Measurements from ENCODE around the gene INSL3. TPM values are rescaled to one million over a fixed set of nuclear protein-coding genes. Genes with fewer than 3 reads are reported as not detected.
A peak's percentile ranks its signal among the peaks of the same experiment; 100 is the strongest.
"Not testable (repeated sequence)": the region's sequence is repeated elsewhere in the genome, so short reads cannot be mapped to it uniquely, and the experiment has no call there.

Gene INSL3
- polyA plus RNA-seq, 1 of the 3 experiments (the other 2 are of a cell fraction): 0.21 TPM

DNA sequence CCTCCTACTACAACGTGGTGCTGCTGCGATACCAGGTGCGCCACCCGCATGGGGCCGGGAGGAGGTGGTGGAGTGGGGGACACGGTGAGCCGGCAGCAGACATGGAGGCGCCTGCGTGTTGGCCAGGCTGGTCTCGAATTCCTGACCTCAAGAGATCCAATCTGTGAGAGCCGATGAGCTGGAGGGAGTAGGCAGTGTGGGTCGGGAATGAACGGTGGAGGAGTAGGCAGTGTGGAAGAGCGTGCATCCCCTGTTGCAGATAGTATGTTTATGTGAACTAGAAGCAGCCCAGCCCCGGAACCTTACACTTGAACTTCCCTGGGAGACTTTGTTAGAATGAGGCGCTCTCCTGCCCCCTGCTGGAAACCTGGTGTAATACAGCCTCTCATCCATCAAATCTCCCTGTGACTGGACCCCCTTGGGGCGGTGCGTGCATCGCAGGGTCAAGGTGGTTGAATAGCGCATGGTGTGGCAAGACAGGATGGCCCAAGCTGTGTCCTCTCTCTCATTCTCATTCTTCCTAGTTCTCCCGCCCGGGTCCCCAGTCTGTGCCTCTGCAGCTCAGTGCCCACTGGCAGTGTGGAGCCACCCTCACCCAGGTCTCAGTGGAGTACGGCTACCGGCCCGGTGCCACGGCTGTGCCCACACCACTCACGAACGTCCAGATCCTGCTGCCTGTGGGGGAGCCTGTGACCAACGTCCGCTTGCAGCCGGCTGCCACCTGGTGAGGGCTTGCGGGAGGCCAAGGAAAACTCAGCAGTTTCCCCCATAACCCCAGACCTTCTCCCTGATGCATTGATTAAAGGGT lies 36.9 kb downstream of the INSL3 start:
- Histone ChIP-seq H3K9ac (no peak overlapping the region), H3K79me2 (ENCODE audit: insufficient read depth) (no peaks in the 10 kb centered on the region), H3K27me3 (ENCODE audit: insufficient read depth) (no peaks in the 10 kb centered on the region), H3K9me3 (no peaks in the 10 kb centered on the region), H3K4me1 (ENCODE audit: control insufficient read depth in 1 of 2, insufficient read depth in 2 of 2, low read depth in 1 of 2, low read length in 1 of 2) (peaks cover 0 to 3% of the 10 kb centered on the region in 2 experiments; a peak in 1 of 4 replicates), H3F3A (replicated peaks; ENCODE audit: insufficient read depth) (no peaks in the 10 kb centered on the region), H3K9me2 (no peaks in the 10 kb centered on the region), H3K4me2 (no peak overlapping the region), H2AFZ (ENCODE audit: low read depth) (no peak overlapping the region), H4K20me1 (ENCODE audit: insufficient read depth) (no peaks in the 10 kb centered on the region), H3K36me3 (replicated peaks in 1 of 2; ENCODE audit: control insufficient read depth in 1 of 2, insufficient read depth in 2 of 2, low read length in 1 of 2) (no peaks in the 10 kb centered on the region), H3K4me3 (ENCODE audit: low read depth in 2 of 2, low read length in 1 of 2) (no peak overlapping the region; a peak in 1 of 4 replicates), H3K27ac (ENCODE audit: low read depth in 2 of 2, low read length in 1 of 2) (no peak overlapping the region)
- WGBS (ENCODE audit: low lambda C conversion rate): 51% methylated on average over 24 of the region's 32 CpGs
- CTCF ChIA-PET: interaction anchor here (0.6 to 3.5 kb wide), 32 partner anchors 10 to 178 kb away, joined by 3 to 32 read pairs (median 4); partner anchors contain the start of genes B3GNT3, CCDC124 and RPL18A
- DNase-seq: peak; percentile 93
- TF ChIP-seq EZH2phosphoT487 (IDR thresholded peaks at IDR 0.05; ENCODE audit: borderline replicate concordance, low read depth) (no peak), CHD2 (IDR thresholded peaks at IDR 0.05; ENCODE audit: low read length, partially characterized antibody) (no peak), RAD21 (IDR thresholded peaks at IDR 0.05; ENCODE audit: low read length) (peak; percentile 85), GABPA (IDR thresholded peaks at IDR 0.05; ENCODE audit: low read depth) (no peak), RCOR1 (IDR thresholded peaks at IDR 0.05; ENCODE audit: low read length) (no peak), SMC3 (IDR thresholded peaks at IDR 0.05; ENCODE audit: low read depth, low read length) (peak; percentile 71), FOXM1 (IDR thresholded peaks at IDR 0.05; ENCODE audit: low read depth) (no peak), MXI1 (IDR thresholded peaks at IDR 0.05; ENCODE audit: low read depth, low read length) (no peak), YY1 (IDR thresholded peaks at IDR 0.05; ENCODE audit: low read depth) (no peak)
- TF ChIP-seq, protein P1, sequence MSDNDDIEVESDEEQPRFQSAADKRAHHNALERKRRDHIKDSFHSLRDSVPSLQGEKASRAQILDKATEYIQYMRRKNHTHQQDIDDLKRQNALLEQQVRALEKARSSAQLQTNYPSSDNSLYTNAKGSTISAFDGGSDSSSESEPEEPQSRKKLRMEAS (IDR thresholded peaks at IDR 0.05; ENCODE audit: low read depth): no peak
- TF ChIP-seq, protein P2, sequence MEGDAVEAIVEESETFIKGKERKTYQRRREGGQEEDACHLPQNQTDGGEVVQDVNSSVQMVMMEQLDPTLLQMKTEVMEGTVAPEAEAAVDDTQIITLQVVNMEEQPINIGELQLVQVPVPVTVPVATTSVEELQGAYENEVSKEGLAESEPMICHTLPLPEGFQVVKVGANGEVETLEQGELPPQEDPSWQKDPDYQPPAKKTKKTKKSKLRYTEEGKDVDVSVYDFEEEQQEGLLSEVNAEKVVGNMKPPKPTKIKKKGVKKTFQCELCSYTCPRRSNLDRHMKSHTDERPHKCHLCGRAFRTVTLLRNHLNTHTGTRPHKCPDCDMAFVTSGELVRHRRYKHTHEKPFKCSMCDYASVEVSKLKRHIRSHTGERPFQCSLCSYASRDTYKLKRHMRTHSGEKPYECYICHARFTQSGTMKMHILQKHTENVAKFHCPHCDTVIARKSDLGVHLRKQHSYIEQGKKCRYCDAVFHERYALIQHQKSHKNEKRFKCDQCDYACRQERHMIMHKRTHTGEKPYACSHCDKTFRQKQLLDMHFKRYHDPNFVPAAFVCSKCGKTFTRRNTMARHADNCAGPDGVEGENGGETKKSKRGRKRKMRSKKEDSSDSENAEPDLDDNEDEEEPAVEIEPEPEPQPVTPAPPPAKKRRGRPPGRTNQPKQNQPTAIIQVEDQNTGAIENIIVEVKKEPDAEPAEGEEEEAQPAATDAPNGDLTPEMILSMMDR (IDR thresholded peaks at IDR 0.05): peak; percentile 83
- POLR2A ChIA-PET: interaction anchor here (1.0 to 1.2 kb wide), 2 partner anchors 71 to 178 kb away, joined by 3 to 4 read pairs; no protein-coding TSS in a partner anchor

DNA sequence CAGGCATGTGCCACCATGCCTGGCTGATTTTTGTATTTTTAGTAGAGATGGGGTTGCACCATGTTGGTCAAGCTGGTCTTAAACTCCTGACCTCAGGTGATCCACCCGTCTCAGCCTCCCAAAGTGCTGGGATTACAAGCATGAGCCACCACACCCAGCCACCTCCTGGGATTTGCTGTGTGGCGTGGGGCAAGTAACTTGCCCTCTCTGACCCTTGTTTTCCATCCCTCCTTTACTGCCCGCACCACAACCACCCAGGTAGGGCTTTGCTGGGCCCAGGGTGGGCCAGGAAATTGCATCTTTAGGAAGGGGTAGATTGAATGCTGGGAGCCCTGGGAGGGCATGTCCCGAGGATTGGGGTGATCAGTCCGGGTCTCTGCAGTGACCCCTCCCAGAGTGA lies 37.6 kb downstream of the INSL3 start:
- not testable (repeated sequence) for H3K27ac ChIP-seq (ENCODE audit: low read depth in 2 of 2, low read length in 1 of 2); H3K9me3 ChIP-seq; H3K4me1 ChIP-seq (ENCODE audit: control insufficient read depth in 1 of 2, insufficient read depth in 2 of 2, low read depth in 1 of 2, low read length in 1 of 2); DNase-seq; H3F3A ChIP-seq (replicated peaks; ENCODE audit: insufficient read depth); H3K27me3 ChIP-seq (ENCODE audit: insufficient read depth); H2AFZ ChIP-seq (ENCODE audit: low read depth); H3K4me2 ChIP-seq; H3K36me3 ChIP-seq (replicated peaks in 1 of 2; ENCODE audit: control insufficient read depth in 1 of 2, insufficient read depth in 2 of 2, low read length in 1 of 2); H3K9ac ChIP-seq; H3K4me3 ChIP-seq (ENCODE audit: low read depth in 2 of 2, low read length in 1 of 2); H4K20me1 ChIP-seq (ENCODE audit: insufficient read depth); H3K9me2 ChIP-seq; H3K79me2 ChIP-seq (ENCODE audit: insufficient read depth)
- CTCF ChIA-PET: interaction anchor here (0.8 to 3.5 kb wide), 23 partner anchors 9 to 177 kb away, joined by 3 to 32 read pairs (median 4); partner anchors contain the start of genes CCDC124 and RPL18A
- 51% methylated on average over 2 of the region's 5 CpGs for WGBS (ENCODE audit: low lambda C conversion rate)
- POLR2A ChIA-PET: interaction anchor here (1.0 to 1.2 kb wide), 2 partner anchors 72 to 178 kb away, joined by 3 to 4 read pairs; no protein-coding TSS in a partner anchor

All from SK-N-SH (cell line).